ENCODE data around the gene SMIM22. TPM values are rescaled to one million over a fixed set of nuclear protein-coding genes. Genes with fewer than 3 reads are reported as not detected.

SMIM22 gene
- total RNA-seq, 1 donor, result not detected

GRCh38 chr16:4801962-4802658 is 6.9 kb downstream of the SMIM22 start, which contains the start of gene ROGDI:
ROGDI (minus strand) TSS chr16:4802633; CDS start chr16:4802571, 62 bp downstream.
- peak; percentile 51 for DNase-seq (ENCODE audit: low read depth)
- no peak for TF ChIP-seq CTCF (IDR thresholded peaks at IDR 0.05; ENCODE audit: insufficient read depth, low read length)
- H3K4me3 ChIP-seq (ENCODE audit: low read depth, low read length), result peak within 1 kb of the TSS; percentile 83

- no peak for TF ChIP-seq CTCF (IDR thresholded peaks at IDR 0.05; ENCODE audit: insufficient read depth, low read length)
- DNase-seq (ENCODE audit: low read depth), result peak; percentile 88
- H3K4me3 ChIP-seq (ENCODE audit: low read depth, low read length), result peak overlapping the region; percentile 83
Measured at GRCh38 chr16:4802659-4803287, 7.6 kb downstream of the SMIM22 start.

- peak; percentile 17 for DNase-seq (ENCODE audit: low read depth)
- no peak for TF ChIP-seq CTCF (IDR thresholded peaks at IDR 0.05; ENCODE audit: insufficient read depth, low read length)
- H3K4me3 ChIP-seq (ENCODE audit: low read depth, low read length), result no peak overlapping the region
Measured at GRCh38 chr16:4803401-4803844, 8.3 kb downstream of the SMIM22 start.

GRCh38 chr16:4803898-4804762 is 9.0 kb downstream of the SMIM22 start:
- no peak for TF ChIP-seq CTCF (IDR thresholded peaks at IDR 0.05; ENCODE audit: insufficient read depth, low read length)
- no peak overlapping the region for H3K4me3 ChIP-seq (ENCODE audit: low read depth, low read length)
- no peak for DNase-seq (ENCODE audit: low read depth)

GRCh38 chr16:4805231-4805630 is 10.1 kb downstream of the SMIM22 start:
- no peak for DNase-seq (ENCODE audit: low read depth)
- H3K4me3 ChIP-seq (ENCODE audit: low read depth, low read length), result no peak overlapping the region
- TF ChIP-seq CTCF (IDR thresholded peaks at IDR 0.05; ENCODE audit: insufficient read depth, low read length), result no peak

- DNase-seq (ENCODE audit: low read depth), result no peak
- TF ChIP-seq CTCF (IDR thresholded peaks at IDR 0.05; ENCODE audit: insufficient read depth, low read length), result no peak
Measured at GRCh38 chr16:4806280-4806679, 11.1 kb downstream of the SMIM22 start.

More at GRCh38 chr16:4806280-4806679, 11.1 kb downstream of the SMIM22 start:
- no peak overlapping the region for H3K4me3 ChIP-seq (ENCODE audit: low read depth, low read length)

Data from fibroblast of the aortic adventitia (primary cell).